ENCODE results near the gene CD99L2. TPM values are rescaled to one million over a fixed set of nuclear protein-coding genes. Genes with fewer than 3 reads are reported as not detected.

CD99L2 gene
- total RNA-seq, 1 experiment from 2014 or later: 9.4 TPM

- POLR2A ChIA-PET: no interaction called here
- no peak for TF ChIP-seq FOXK1 (CRISPR knock-in tag; IDR thresholded peaks at IDR 0.05)
- no peak for TF ChIP-seq IRF1 (CRISPR knock-in tag; IDR thresholded peaks at IDR 0.05)
- TF ChIP-seq ZNF138 (CRISPR knock-in tag; conservative IDR thresholded peaks at IDR 0.05): no peak
- no peak for TF ChIP-seq MYBL2 (CRISPR knock-in tag; IDR thresholded peaks at IDR 0.05)
- no peak for TF ChIP-seq AFF4 (CRISPR knock-in tag; IDR thresholded peaks at IDR 0.05; ENCODE audit: borderline replicate concordance)
- TF ChIP-seq TEAD1 (CRISPR knock-in tag; IDR thresholded peaks at IDR 0.05): no peak
- no peak for TF ChIP-seq ZNF416 (CRISPR knock-in tag; IDR thresholded peaks at IDR 0.05)
- no peak for TF ChIP-seq ZBTB43 (CRISPR knock-in tag; IDR thresholded peaks at IDR 0.05)
- TF ChIP-seq TCF7 (CRISPR knock-in tag; IDR thresholded peaks at IDR 0.05; ENCODE audit: low read depth): no peak
- TF ChIP-seq JAZF1 (CRISPR knock-in tag; IDR thresholded peaks at IDR 0.05): no peak
- no peak for TF ChIP-seq CREM (CRISPR knock-in tag; IDR thresholded peaks at IDR 0.05)
- TF ChIP-seq AR (CRISPR knock-in tag; IDR thresholded peaks at IDR 0.05): no peak
- TF ChIP-seq KAT7 (CRISPR knock-in tag; IDR thresholded peaks at IDR 0.05; ENCODE audit: borderline replicate concordance): no peak
- TF ChIP-seq E2F4 (CRISPR knock-in tag; IDR thresholded peaks at IDR 0.05; ENCODE audit: borderline replicate concordance, low read depth): no peak
- no peak for TF ChIP-seq ZNF281 (CRISPR knock-in tag; IDR thresholded peaks at IDR 0.05)
- no peak for TF ChIP-seq ZNF121 (CRISPR knock-in tag; IDR thresholded peaks at IDR 0.05)
- H3K9me3 Mint-ChIP-seq: no peaks in the 10 kb centered on the region
- H3K4me3 Mint-ChIP-seq: no peak overlapping the region
- H3K27me3 Mint-ChIP-seq (ENCODE audit: low read depth): no peaks in the 10 kb centered on the region
- CTCF ChIA-PET: interaction anchor here (0.6 to 3.0 kb wide), 2 partner anchors 10 to 320 kb away, joined by 3 to 22 read pairs; no protein-coding TSS in a partner anchor
- DNase-seq (ENCODE audit: low spot score): no peak
- H3K27ac Mint-ChIP-seq: no peak overlapping the region
- ATAC-seq: no peak
- H3K4me1 Mint-ChIP-seq: peaks cover 17% of the 10 kb centered on the region
- H3K36me3 Mint-ChIP-seq: 0 out of 2 replicates have a peak, but pooled peaks cover 3% of the 10 kb centered on the region
Measured at GRCh38 chrX:150761819-150762216, 136.7 kb downstream of the CD99L2 start.
